Activated T-cell treated with anti-CD3 and anti-CD28 coated beads for 1 hour (primary cell): ENCODE data around the gene POPDC3.

Experiments used
- DNase-seq: peaks from one replicate; pipeline ENCODE4 v3.0.0-alpha.2; 2020; ENCODE audit warnings: low read depth

The POPDC3 gene

DNA sequence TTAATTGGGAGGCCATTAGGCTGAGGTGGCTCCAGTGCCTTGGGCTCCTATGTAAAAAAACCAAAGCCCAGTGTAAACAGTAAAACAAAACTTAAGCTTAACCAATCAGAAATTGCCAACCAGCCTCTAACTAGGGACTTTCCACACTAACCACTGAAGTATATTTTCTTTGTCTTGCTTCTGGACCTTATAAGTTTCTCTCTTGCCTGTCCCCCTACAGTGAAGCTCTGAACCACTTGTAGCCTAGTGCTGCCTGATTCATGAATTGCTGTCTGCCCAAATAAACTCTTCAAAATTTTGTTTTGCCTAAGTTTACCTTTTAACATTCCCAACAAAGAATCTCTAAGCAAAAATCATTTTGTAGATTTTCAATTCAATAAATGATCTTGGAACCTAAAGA is 28.2 kb downstream of the POPDC3 start:
- no peak for DNase-seq

- DNase-seq = no peak
Observed at GRCh38 chr6:105138141-105138540, 41.7 kb downstream of the POPDC3 start.

GRCh38 chr6:105137388-105137787 is 42.4 kb downstream of the POPDC3 start:
- DNase-seq = no peak

- no peak for DNase-seq
Observed at GRCh38 chr6:105136431-105137350, 43.1 kb downstream of the POPDC3 start.

- DNase-seq = no peak
Observed at GRCh38 chr6:105135907-105136430, 43.8 kb downstream of the POPDC3 start.

DNA sequence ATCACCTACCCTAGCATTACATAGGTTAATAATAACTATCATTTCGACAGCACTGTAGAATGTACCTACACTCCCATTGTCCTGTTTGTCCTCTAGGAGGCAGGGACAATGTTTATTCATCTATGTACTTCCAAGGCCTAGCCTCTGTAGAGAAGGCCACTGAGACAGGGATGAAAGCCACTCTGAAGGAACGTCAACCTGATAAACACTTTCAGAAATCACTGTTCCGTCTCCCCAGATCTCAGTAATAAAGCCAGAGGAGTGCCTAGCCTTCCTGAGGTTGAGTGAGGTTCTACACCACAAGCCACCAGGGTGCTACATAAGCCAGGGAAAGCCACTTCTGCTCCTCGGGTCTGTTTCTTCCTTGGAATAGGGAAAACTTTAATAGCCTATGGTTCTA is 44.8 kb downstream of the POPDC3 start:
- no peak for DNase-seq

- DNase-seq = no peak
Observed at GRCh38 chr6:105122717-105123116, 57.1 kb downstream of the POPDC3 start.

GRCh38 chr6:105121981-105122380 is 57.8 kb downstream of the POPDC3 start:
- DNase-seq = no peak

GRCh38 chr6:105120570-105120969 is 59.2 kb downstream of the POPDC3 start:
- no peak for DNase-seq

- DNase-seq = no peak
Observed at GRCh38 chr6:105116150-105116549, 63.7 kb downstream of the POPDC3 start.

DNA sequence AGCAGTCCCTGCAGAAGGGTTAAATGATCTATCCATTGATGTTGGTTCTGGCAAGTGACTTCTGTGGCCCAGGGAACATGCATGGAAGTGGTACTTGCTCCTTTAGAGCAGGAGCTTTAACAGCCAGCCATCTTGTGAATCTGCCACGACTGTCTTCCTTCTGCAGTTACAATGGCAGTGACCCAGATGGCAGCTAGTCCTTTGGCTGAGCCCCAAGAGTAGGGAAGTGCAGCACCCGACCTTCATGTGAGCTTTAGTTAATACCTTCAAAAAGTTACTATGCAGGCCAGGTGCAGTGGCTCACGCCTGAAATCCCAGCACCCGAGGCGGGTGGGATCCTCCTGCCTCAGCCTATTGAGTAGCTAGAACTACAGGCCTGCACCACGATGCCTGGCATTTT is 66.4 kb downstream of the POPDC3 start:
- no peak for DNase-seq

GRCh38 chr6:105112577-105112976 is 67.2 kb downstream of the POPDC3 start:
- no peak for DNase-seq

DNA sequence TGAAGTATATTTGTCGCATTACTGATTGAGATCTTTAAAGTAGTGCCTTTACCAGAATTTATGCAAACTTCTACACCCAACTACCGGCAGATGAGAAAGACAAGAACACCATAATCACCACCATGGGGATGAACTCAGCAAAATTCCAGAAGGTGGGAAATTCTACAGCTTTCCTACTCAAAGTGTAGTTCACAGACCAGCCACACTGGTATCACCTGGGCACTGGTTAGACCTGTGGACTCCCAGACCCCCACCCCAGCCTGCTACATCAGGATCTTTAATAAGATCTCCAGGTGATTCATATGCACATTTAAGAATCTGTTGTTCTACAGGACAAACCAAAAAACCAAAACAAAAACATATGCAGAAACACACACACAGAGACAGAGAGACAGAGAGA is 67.9 kb downstream of the POPDC3 start:
- no peak for DNase-seq

DNA sequence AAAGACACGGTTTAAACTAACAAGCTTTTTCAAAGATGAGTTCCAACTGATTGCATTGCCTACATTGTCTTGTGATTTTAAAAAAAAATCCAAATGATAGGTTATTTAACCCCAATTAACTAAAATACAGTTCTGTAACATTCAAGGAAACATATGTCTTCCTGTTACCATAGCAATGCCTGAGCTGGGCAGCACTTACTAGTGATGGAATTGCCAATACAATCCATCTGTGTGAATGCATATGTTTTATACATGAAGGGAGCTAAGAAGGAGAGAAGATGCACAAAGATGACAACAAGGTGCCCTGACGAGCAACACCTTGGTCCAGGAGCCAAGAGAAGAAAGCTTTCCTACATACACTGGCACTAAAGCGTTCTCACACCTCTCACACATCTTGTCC is 68.7 kb downstream of the POPDC3 start:
- no peak for DNase-seq

- no peak for DNase-seq
Observed at GRCh38 chr6:105109955-105110895, 69.6 kb downstream of the POPDC3 start.

DNA sequence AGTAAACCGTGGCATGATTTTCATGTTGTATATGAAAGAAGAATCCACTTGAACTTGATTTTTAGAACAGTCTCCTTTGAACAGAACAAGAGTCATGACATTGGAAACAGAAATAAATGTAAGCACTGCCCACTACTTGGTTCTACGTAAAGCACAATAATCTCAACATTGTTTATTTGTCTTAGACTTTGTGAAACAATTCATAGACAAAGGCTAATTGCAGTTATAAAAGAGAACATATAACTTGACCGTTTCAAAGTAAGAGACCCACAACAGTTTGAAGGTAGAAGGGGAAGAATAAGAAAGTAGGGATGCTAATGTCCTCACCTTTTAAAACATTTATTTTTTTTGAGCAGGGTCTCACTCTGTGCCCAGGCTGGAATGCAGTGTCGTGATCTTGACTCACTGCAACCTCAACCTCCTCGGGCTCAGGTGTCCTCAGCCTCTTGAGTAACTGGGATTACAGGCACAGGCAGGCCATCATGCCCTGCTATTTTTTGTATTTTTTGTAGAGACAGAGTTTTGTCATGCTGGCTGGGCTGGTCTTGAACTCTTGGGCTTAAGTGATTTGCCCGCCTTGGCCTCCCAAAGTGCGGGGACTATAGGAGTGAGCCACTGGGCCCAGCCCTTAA is 71.1 kb downstream of the POPDC3 start:
- DNase-seq = no peak
